ENCODE data around the gene MAN2B2.

DNA sequence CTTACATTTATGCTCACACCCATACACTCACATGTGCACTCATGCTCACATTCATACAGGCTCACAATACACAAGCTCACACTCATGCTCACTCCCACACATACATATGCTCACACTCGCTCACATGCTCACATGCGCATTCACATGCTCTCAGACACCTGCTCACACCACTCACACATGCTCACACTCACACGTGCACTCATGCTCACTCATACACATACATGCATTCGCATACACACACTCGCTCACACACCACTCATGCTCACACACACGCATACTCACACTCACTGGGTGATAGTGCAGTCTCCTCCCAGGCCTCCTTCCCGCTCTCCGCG is 90.3 kb downstream of the MAN2B2 start:
- TF ChIP-seq, protein P1, sequence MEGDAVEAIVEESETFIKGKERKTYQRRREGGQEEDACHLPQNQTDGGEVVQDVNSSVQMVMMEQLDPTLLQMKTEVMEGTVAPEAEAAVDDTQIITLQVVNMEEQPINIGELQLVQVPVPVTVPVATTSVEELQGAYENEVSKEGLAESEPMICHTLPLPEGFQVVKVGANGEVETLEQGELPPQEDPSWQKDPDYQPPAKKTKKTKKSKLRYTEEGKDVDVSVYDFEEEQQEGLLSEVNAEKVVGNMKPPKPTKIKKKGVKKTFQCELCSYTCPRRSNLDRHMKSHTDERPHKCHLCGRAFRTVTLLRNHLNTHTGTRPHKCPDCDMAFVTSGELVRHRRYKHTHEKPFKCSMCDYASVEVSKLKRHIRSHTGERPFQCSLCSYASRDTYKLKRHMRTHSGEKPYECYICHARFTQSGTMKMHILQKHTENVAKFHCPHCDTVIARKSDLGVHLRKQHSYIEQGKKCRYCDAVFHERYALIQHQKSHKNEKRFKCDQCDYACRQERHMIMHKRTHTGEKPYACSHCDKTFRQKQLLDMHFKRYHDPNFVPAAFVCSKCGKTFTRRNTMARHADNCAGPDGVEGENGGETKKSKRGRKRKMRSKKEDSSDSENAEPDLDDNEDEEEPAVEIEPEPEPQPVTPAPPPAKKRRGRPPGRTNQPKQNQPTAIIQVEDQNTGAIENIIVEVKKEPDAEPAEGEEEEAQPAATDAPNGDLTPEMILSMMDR (conservative IDR thresholded peaks at IDR 0.05; ENCODE audit: low read length), result no peak
- TF ChIP-seq EZH2phosphoT487 (IDR thresholded peaks at IDR 0.05; ENCODE audit: borderline replicate concordance, low read depth, low read length), result no peak
